Stomach (tissue), 4 donors: ENCODE measurements around the gene AQP2.

Experiments used
- CTCF ChIP-seq, 7 experiments: fragments of 450-650 bp in 4 of 7; fragments of 200-600 bp in 3 of 7; sonication (generic) in 3 of 7; IDR thresholded peaks; one replicate each; pipeline ENCODE4 v1.5.1; 2016 to 2019; ENCODE audit warnings: antibody characterized with exemption in 7 of 7, control low read depth in 2 of 7, mild to moderate bottlenecking in 1 of 7
- POLR2A ChIP-seq, 4 donors: fragments of 450-650 bp; IDR thresholded peaks; one replicate each; pipeline ENCODE4 v1.6.1; 2016; ENCODE audit warnings: antibody characterized with exemption in 4 of 4, control low read depth in 2 of 4, mild to moderate bottlenecking in 1 of 4, moderate library complexity in 1 of 4

- TF ChIP-seq CTCF (IDR thresholded peaks at IDR 0.05) (no peak), POLR2A (IDR thresholded peaks at IDR 0.05) (no peak)
Observed at GRCh38 chr12:49902399-49903350, 47.9 kb upstream of the AQP2 start.
